Neural cell (in vitro differentiated cells): ENCODE measurements around the gene UBE2L3. TPM values are rescaled to one million over a fixed set of nuclear protein-coding genes. Genes with fewer than 3 reads are reported as not detected.
"Not testable (repeated sequence)": the region's sequence is repeated elsewhere in the genome, so short reads cannot be mapped to it uniquely, and the experiment has no call there.

Experiments
- H2AFZ ChIP-seq: fragments of 200-600, 300-800 bp; sonication (generic), shearing (Covaris generic); 2 replicates; pipeline ENCODE4 v1.6.0; 2014; ENCODE audit warnings: low read depth, mild to moderate bottlenecking, antibody characterized with exemption, low read length, moderate library complexity
- H3F3A ChIP-seq: fragments of 200-600 bp; shearing (Covaris generic); 2 replicates; pipeline ENCODE4 v1.6.1; 2016; ENCODE audit warnings: mild to moderate bottlenecking, moderate library complexity, mixed read lengths, antibody characterized with exemption, low read length; ENCODE audit not compliant: insufficient read depth, poor library complexity, severe bottlenecking
- H3K27ac ChIP-seq: fragments of 200-600, 300-800 bp; sonication (generic), shearing (Covaris generic); 2 replicates; pipeline ENCODE4 v1.5.1; 2014; ENCODE audit warnings: mild to moderate bottlenecking, low read length, moderate library complexity
- H3K27me3 ChIP-seq: fragments of 300-800, 200-600 bp; sonication (generic), shearing (Covaris generic); 2 replicates; pipeline ENCODE4 v1.6.0; 2014; ENCODE audit warnings: mild to moderate bottlenecking, low read depth, low read length, moderate library complexity; ENCODE audit not compliant: insufficient read depth
- H3K36me3 ChIP-seq: fragments of 300-800, 200-600 bp; sonication (generic), shearing (Covaris generic); 2 replicates; pipeline ENCODE4 v1.5.1; 2014; ENCODE audit warnings: mild to moderate bottlenecking, antibody characterized with exemption, low read length, moderate library complexity; ENCODE audit not compliant: insufficient read depth
- H3K4me2 ChIP-seq: fragments of 300-800, 200-600 bp; sonication (generic), shearing (Covaris generic); 2 replicates; pipeline ENCODE4 v1.6.0; 2014; ENCODE audit warnings: mild to moderate bottlenecking, low read length
- H3K4me3 ChIP-seq: fragments of 300-800, 200-600 bp; sonication (generic), shearing (Covaris generic); 2 replicates; pipeline ENCODE4 v1.5.1; 2014; ENCODE audit warnings: mild to moderate bottlenecking, low read length, moderate library complexity
- H3K79me2 ChIP-seq: fragments of 200-600 bp; shearing (Covaris generic); replicated peaks from 2 replicates; pipeline ENCODE4 v1.6.0; 2014; ENCODE audit warnings: mild to moderate bottlenecking, low read length, moderate library complexity; ENCODE audit not compliant: insufficient read depth
- H3K9ac ChIP-seq: fragments of 300-800, 200-600 bp; sonication (generic), shearing (Covaris generic); 2 replicates; pipeline ENCODE4 v1.6.1; 2016; ENCODE audit warnings: mild to moderate bottlenecking, low read length, mixed read lengths
- H3K9me2 ChIP-seq: fragments of 200-600 bp; shearing (Covaris generic); 2 replicates; pipeline ENCODE4 v1.6.1; 2016; ENCODE audit warnings: mild to moderate bottlenecking, low read length, mixed read lengths; ENCODE audit not compliant: insufficient read depth
- H3K9me3 ChIP-seq: fragments of 200-600, 300-800 bp; sonication (generic), shearing (Covaris generic); 2 replicates; pipeline ENCODE4 v1.6.1; 2016; ENCODE audit warnings: mild to moderate bottlenecking, mixed run types, low read length, moderate library complexity, mixed read lengths
- H4K20me1 ChIP-seq: fragments of 200-600 bp; shearing (Covaris generic); 2 replicates; pipeline ENCODE4 v1.6.1; 2016; ENCODE audit warnings: mild to moderate bottlenecking, mixed run types; ENCODE audit not compliant: insufficient read depth
- EP300 ChIP-seq: fragments of 450-650 bp; conservative IDR thresholded peaks from 2 replicates; pipeline ENCODE4 v1.6.1; 2014; ENCODE audit warnings: antibody characterized with exemption, mild to moderate bottlenecking, moderate library complexity; ENCODE audit not compliant: poor library complexity, severe bottlenecking
- EZH2 ChIP-seq: fragments of 200-600, 300-800 bp; shearing (Covaris generic), sonication (generic); IDR thresholded peaks from 2 replicates; pipeline ENCODE4 v1.6.1; 2014; ENCODE audit warnings: antibody characterized with exemption, low read length, borderline replicate concordance, mild to moderate bottlenecking; ENCODE audit not compliant: insufficient read depth, poor library complexity, severe bottlenecking
- MXI1 ChIP-seq: fragments of 450-650 bp; conservative IDR thresholded peaks from 2 replicates; pipeline ENCODE4 v1.6.1; 2014; ENCODE audit warnings: antibody characterized with exemption, mild to moderate bottlenecking; ENCODE audit not compliant: poor library complexity, severe bottlenecking
- POLR2AphosphoS5 ChIP-seq: IDR thresholded peaks from 2 replicates; pipeline ENCODE4 v1.6.1; 2012
- RAD21 ChIP-seq: fragments of 450-650 bp; conservative IDR thresholded peaks from 2 replicates; pipeline ENCODE4 v1.6.1; 2014; ENCODE audit warnings: antibody characterized with exemption, mild to moderate bottlenecking, moderate library complexity
- SMC3 ChIP-seq: fragments of 450-650 bp; conservative IDR thresholded peaks from 2 replicates; pipeline ENCODE4 v1.6.1; 2014; ENCODE audit warnings: antibody characterized with exemption, mild to moderate bottlenecking, moderate library complexity; ENCODE audit not compliant: poor library complexity
- TAF1 ChIP-seq: IDR thresholded peaks from 2 replicates; pipeline ENCODE4 v1.6.1; 2012; ENCODE audit warnings: low read depth
- polyA plus RNA-seq: library from polyadenylated mRNA; depleted of rRNA; stranded (reverse); fragments of >200 nt; gene quantifications from 2 replicates; pipeline ENCODE4 v1.2.3, GENCODE V29; 2014
- TF ChIP-seq, protein P1 (sequence below): fragments of 450-650 bp; IDR thresholded peaks from 2 replicates; pipeline ENCODE4 v1.5.1; 2014; ENCODE audit warnings: antibody characterized with exemption, mild to moderate bottlenecking, moderate library complexity; ENCODE audit not compliant: poor library complexity, severe bottlenecking
- TF ChIP-seq, protein P2 (sequence below): IDR thresholded peaks from 2 replicates; pipeline ENCODE4 v1.6.1; 2012; ENCODE audit warnings: borderline replicate concordance

The UBE2L3 gene
- polyA plus RNA-seq, 1 donor from 2014 or later = 49.1 TPM

DNA sequence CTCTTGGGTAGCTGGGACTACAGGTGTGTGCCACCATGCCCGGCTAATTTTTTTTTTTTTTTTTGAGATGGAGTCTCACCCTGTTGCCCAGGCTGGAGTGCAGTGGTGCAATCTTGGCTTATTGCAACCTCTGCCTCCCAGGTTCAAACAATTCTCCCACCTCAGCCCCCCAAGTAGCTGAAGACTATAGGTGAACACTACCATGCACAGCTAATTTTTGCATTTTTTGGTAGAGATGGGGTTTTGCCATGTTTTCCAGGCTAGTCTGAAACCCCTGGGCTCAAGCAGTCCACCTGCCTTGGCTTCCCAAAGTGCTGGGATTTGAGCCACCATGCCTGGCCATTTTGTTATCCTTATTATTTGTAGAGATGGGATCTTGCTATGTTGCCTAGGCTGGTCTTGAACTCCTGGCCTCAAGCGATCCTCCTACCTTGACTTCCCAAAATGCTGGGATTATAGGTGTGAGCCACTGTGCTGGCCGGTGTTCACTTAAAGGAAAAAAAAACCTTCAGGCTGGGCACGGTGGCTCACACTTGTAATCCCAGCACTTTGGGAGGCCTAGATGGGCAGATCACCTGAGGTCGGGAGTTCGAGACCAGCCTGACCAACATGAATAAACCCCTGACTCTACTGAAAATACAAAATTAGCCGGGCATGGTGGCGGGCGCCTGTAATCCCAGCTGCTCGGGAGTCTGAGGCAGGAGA, 13.6 kb downstream of the UBE2L3 start:
- not testable (repeated sequence) for H3K36me3 ChIP-seq, H3K4me2 ChIP-seq, H2AFZ ChIP-seq, H3K9me2 ChIP-seq, H3K9ac ChIP-seq, H3K27me3 ChIP-seq, H3K4me3 ChIP-seq, H3K27ac ChIP-seq, H3F3A ChIP-seq, H3K9me3 ChIP-seq
- Histone ChIP-seq H3K79me2 (peaks cover 67% of the 10 kb centered on the region), H4K20me1 (peaks cover 12% of the 10 kb centered on the region)

DNA sequence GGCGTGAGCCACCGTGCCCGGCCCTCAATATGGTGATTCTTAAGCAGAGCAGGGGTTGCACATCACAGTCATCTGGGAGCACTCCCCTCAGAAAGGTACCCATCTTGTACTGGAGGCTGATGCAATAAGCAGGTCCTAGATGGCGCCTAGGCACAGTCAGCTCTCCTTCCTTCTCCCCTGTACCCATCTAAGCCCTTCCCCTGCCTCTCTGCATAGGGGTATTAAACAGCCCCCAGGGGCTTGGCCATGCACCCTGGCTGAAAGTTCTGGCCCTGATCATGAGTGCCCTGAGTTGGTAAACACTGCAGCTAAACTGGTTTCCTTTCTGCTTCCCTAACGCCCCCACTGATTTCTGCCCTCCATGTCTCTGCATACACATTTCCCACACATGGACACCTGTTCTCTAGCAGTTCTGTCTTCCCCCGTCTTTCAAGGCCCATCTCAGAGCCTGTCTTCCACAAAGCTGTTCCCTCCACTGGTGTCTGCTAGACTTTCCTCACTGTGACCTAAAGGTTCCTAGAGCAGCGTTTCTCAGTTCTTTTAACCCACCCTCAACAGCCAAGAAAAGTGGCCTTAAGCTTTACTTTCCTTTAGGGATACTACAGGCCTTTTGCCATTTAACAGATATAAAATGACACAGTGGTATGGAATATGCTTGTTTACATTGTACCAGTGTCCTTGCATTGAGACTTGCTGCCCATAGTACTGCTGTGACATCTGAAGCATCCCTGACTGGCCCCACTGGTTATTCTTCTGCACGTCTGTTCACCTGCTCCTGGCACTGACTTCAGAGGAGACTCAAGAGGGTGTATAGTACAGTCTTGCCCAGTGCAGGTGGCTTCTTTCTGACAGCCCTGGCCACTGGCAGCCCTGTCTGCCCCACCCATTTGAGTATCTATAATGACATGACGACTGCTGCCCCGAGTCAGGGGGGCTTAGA, 15.6 kb downstream of the UBE2L3 start:
- no peaks in the 10 kb centered on the region for H3K27me3 ChIP-seq
- no peaks in the 10 kb centered on the region for H3K9me2 ChIP-seq
- no peak overlapping the region for H3K27ac ChIP-seq
- no peak overlapping the region for H3K4me3 ChIP-seq
- TF ChIP-seq MXI1 = no peak
- no peak for TF ChIP-seq SMC3
- no peak for TF ChIP-seq POLR2AphosphoS5
- no peak for TF ChIP-seq TAF1
- TF ChIP-seq, protein P1, sequence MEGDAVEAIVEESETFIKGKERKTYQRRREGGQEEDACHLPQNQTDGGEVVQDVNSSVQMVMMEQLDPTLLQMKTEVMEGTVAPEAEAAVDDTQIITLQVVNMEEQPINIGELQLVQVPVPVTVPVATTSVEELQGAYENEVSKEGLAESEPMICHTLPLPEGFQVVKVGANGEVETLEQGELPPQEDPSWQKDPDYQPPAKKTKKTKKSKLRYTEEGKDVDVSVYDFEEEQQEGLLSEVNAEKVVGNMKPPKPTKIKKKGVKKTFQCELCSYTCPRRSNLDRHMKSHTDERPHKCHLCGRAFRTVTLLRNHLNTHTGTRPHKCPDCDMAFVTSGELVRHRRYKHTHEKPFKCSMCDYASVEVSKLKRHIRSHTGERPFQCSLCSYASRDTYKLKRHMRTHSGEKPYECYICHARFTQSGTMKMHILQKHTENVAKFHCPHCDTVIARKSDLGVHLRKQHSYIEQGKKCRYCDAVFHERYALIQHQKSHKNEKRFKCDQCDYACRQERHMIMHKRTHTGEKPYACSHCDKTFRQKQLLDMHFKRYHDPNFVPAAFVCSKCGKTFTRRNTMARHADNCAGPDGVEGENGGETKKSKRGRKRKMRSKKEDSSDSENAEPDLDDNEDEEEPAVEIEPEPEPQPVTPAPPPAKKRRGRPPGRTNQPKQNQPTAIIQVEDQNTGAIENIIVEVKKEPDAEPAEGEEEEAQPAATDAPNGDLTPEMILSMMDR = no peak
- no peak for TF ChIP-seq RAD21
- TF ChIP-seq, protein P2, sequence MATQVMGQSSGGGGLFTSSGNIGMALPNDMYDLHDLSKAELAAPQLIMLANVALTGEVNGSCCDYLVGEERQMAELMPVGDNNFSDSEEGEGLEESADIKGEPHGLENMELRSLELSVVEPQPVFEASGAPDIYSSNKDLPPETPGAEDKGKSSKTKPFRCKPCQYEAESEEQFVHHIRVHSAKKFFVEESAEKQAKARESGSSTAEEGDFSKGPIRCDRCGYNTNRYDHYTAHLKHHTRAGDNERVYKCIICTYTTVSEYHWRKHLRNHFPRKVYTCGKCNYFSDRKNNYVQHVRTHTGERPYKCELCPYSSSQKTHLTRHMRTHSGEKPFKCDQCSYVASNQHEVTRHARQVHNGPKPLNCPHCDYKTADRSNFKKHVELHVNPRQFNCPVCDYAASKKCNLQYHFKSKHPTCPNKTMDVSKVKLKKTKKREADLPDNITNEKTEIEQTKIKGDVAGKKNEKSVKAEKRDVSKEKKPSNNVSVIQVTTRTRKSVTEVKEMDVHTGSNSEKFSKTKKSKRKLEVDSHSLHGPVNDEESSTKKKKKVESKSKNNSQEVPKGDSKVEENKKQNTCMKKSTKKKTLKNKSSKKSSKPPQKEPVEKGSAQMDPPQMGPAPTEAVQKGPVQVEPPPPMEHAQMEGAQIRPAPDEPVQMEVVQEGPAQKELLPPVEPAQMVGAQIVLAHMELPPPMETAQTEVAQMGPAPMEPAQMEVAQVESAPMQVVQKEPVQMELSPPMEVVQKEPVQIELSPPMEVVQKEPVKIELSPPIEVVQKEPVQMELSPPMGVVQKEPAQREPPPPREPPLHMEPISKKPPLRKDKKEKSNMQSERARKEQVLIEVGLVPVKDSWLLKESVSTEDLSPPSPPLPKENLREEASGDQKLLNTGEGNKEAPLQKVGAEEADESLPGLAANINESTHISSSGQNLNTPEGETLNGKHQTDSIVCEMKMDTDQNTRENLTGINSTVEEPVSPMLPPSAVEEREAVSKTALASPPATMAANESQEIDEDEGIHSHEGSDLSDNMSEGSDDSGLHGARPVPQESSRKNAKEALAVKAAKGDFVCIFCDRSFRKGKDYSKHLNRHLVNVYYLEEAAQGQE = no peak
- TF ChIP-seq EP300 = no peak
- TF ChIP-seq EZH2 = no peak
- H4K20me1 ChIP-seq = peaks cover 12% of the 10 kb centered on the region
- no peaks in the 10 kb centered on the region for H3K36me3 ChIP-seq
- H3K9me3 ChIP-seq = no peaks in the 10 kb centered on the region
- H3K79me2 ChIP-seq = peaks cover 62% of the 10 kb centered on the region
- H2AFZ ChIP-seq = no peak overlapping the region
- no peaks in the 10 kb centered on the region for H3F3A ChIP-seq
- H3K9ac ChIP-seq = no peak overlapping the region
- H3K4me2 ChIP-seq = no peak overlapping the region
